ENCODE data around the gene CCDC13. TPM values are rescaled to one million over a fixed set of nuclear protein-coding genes. Genes with fewer than 3 reads are reported as not detected.

The CCDC13 gene
- total RNA-seq, 1 experiment from 2014 or later = 2.3 TPM

- BruUV-seq (replicated peaks) = no TSS peak
- DNase-seq (ENCODE audit: low read depth, low spot score) (no peak), ATAC-seq (no peak)
- H3K36me3 ChIP-seq (ENCODE audit: control insufficient read depth in 1 of 2, insufficient read depth in 2 of 2, low read length in 2 of 2) = no peaks in the 10 kb centered on the region
- RAD21 ChIA-PET (ENCODE audit: low non-redundant PET in 1 of 2, low total read pairs in 2 of 2, uncharacterized antibody in 2 of 2, unreplicated experiment in 2 of 2) = no interaction called here
- no peaks in the 10 kb centered on the region for H3K9me2 ChIP-seq (ENCODE audit: insufficient read depth)
- H3K4me3 ChIP-seq (replicated peaks in 1 of 2; ENCODE audit: low read depth in 1 of 2, low read length in 2 of 2) = no peak overlapping the region
- no peak overlapping the region for H3K4me2 ChIP-seq (ENCODE audit: low read length)
- intact Hi-C loops (cut with micrococcal nuclease) = no loop called here
- no peak overlapping the region for H2AFZ ChIP-seq (ENCODE audit: low read depth, low read length, poor library complexity, severe bottlenecking)
- H3K9ac ChIP-seq (ENCODE audit: low read length) = no peak overlapping the region
- H3K79me2 ChIP-seq (ENCODE audit: insufficient read depth, low read length) = no peaks in the 10 kb centered on the region
- no peak overlapping the region for H3K27ac ChIP-seq (ENCODE audit: low read depth, low read length)
- POLR2A ChIA-PET = no interaction called here
- no peaks in the 10 kb centered on the region for H3K9me3 ChIP-seq (ENCODE audit: control insufficient read depth in 1 of 2, insufficient read depth in 1 of 2, low read depth in 1 of 2, low read length in 2 of 2)
- peaks cover 0 to 22% of the 10 kb centered on the region in 2 experiments; a peak in 2 of 4 replicates for H3K4me1 ChIP-seq (ENCODE audit: control insufficient read depth in 1 of 2, insufficient read depth in 2 of 2, low read length in 2 of 2)
- no peaks in the 10 kb centered on the region for H4K20me1 ChIP-seq (ENCODE audit: insufficient read depth)
- no peak for TF ChIP-seq EGR1 (IDR thresholded peaks at IDR 0.05; ENCODE audit: low read depth)
- TF ChIP-seq ZBTB33 (IDR thresholded peaks at IDR 0.05; ENCODE audit: extremely low read depth, insufficient replicate concordance, low read length) = no peak
- no peak for TF ChIP-seq POLR2A (IDR thresholded peaks at IDR 0.05; ENCODE audit: borderline replicate concordance, extremely low read depth, insufficient read depth, insufficient read length)
- no peak for TF ChIP-seq POLR2AphosphoS5 (IDR thresholded peaks at IDR 0.05; ENCODE audit: low read depth, low read length)
- no peak for TF ChIP-seq ZNF274 (IDR thresholded peaks at IDR 0.05; ENCODE audit: low read depth, low read length)
- no peak for TF ChIP-seq ELF1 (IDR thresholded peaks at IDR 0.05; ENCODE audit: borderline replicate concordance, low read depth)
- TF ChIP-seq YY1 (IDR thresholded peaks at IDR 0.05; ENCODE audit: extremely low read depth, insufficient replicate concordance, low read depth, low read length) = no peak
- no peak for TF ChIP-seq FOSL1 (IDR thresholded peaks at IDR 0.05; ENCODE audit: low read depth)
- TF ChIP-seq MAX (IDR thresholded peaks at IDR 0.05) = no peak
- no peak for TF ChIP-seq REST (IDR thresholded peaks at IDR 0.05; ENCODE audit: low read depth)
- TF ChIP-seq SP1 (IDR thresholded peaks at IDR 0.05; ENCODE audit: low read depth) = no peak
- TF ChIP-seq EZH2 (IDR thresholded peaks at IDR 0.05) = no peak
- no peaks in the 10 kb centered on the region for H3K27me3 ChIP-seq (ENCODE audit: insufficient read depth, low read length)
- CTCF ChIA-PET = interaction anchor here (1.2 to 1.7 kb wide), 2 partner anchors 15 to 90 kb away, joined by 3 to 4 read pairs; no protein-coding TSS in a partner anchor
Measured at GRCh38 chr3:42746455-42747450, 26.3 kb downstream of the CCDC13 start.

Measured in HCT116 (cell line).